Smooth muscle cell (in vitro differentiated cells): ENCODE data around the gene PSMD10. TPM values are rescaled to one million over a fixed set of nuclear protein-coding genes. Genes with fewer than 3 reads are reported as not detected.

Experiments used
- DNase-seq: peaks from one replicate; lab custom pipeline; 2025; ENCODE audit not compliant: unreplicated experiment; lab: John Stamatoyannopoulos, UW
- H2AFZ ChIP-seq: fragments of 200-600 bp; sonication (generic); 2 replicates; pipeline ENCODE4 v1.6.0; 2016; ENCODE audit warnings: antibody characterized with exemption, low read depth, mild to moderate bottlenecking
- H3F3A ChIP-seq: fragments of 200-600 bp; sonication (generic); 2 replicates; pipeline ENCODE4 v1.6.0; 2017; ENCODE audit warnings: antibody characterized with exemption, low read depth
- H3K27ac ChIP-seq: fragments of 200-600 bp; sonication (generic); 2 replicates; pipeline ENCODE4 v1.5.1; 2016; ENCODE audit warnings: low read depth, mild to moderate bottlenecking
- H3K27me3 ChIP-seq: fragments of 200-600 bp; sonication (generic); 2 replicates; pipeline ENCODE4 v1.6.1; 2016; ENCODE audit warnings: low read depth, mild to moderate bottlenecking
- H3K36me3 ChIP-seq: fragments of 200-600 bp; sonication (generic); 2 replicates; pipeline ENCODE4 v1.5.1; 2016; ENCODE audit warnings: low read depth
- H3K4me1 ChIP-seq: fragments of 200-600 bp; sonication (generic); 2 replicates; pipeline ENCODE4 v1.5.1; 2016; ENCODE audit warnings: low read depth
- H3K4me2 ChIP-seq: fragments of 200-600 bp; sonication (generic); 2 replicates; pipeline ENCODE4 v1.6.0; 2016; ENCODE audit warnings: mild to moderate bottlenecking
- H3K4me3 ChIP-seq: fragments of 200-600 bp; sonication (generic); 2 replicates; pipeline ENCODE4 v1.5.1; 2016; ENCODE audit warnings: mild to moderate bottlenecking
- H3K79me2 ChIP-seq: fragments of 200-600 bp; sonication (generic); 2 replicates; pipeline ENCODE4 v1.6.0; 2016; ENCODE audit warnings: low read depth, mild to moderate bottlenecking
- H3K9ac ChIP-seq: fragments of 200-600 bp; sonication (generic); 2 replicates; pipeline ENCODE4 v1.6.0; 2016; ENCODE audit warnings: low read depth
- H3K9me3 ChIP-seq: fragments of 200-600 bp; sonication (generic); replicated peaks from 2 replicates; pipeline ENCODE4 v1.5.1; 2016; ENCODE audit warnings: low read depth
- H4K20me1 ChIP-seq: fragments of 200-600 bp; sonication (generic); 2 replicates; pipeline ENCODE4 v1.6.0; 2016; ENCODE audit warnings: low read depth
- WGBS: methylation state at CpG from one replicate; pipeline ENCODE4 v1.1.7; 2016; ENCODE audit warnings: low lambda C conversion rate; 5-methylcytosine and 5-hydroxymethylcytosine counted together
- polyA plus RNA-seq: library from polyadenylated mRNA; unstranded; fragments of >200 nt; fragmentation: Nextera tagmentation; extraction: Ambion mirVana; gene quantifications from 2 replicates; pipeline ENCODE4 v1.2.1, GENCODE V29; 2016
- total RNA-seq: library from RNA; depleted of rRNA; stranded (reverse); fragments of >200 nt; gene quantifications from 2 replicates; pipeline ENCODE4 v1.2.3, GENCODE V29; 2014
- TF ChIP-seq, protein P1 (sequence below): fragments of 200-600 bp; sonication (generic); IDR thresholded peaks from 2 replicates; pipeline ENCODE4 v1.5.1; 2017; ENCODE audit warnings: borderline replicate concordance, mild to moderate bottlenecking, antibody characterized with exemption; ENCODE audit not compliant: insufficient read depth, poor library complexity, severe bottlenecking

Gene PSMD10
- total and polyA plus RNA-seq, 2 experiments from 2014 or later: 75.6 to 93.9 TPM

DNA sequence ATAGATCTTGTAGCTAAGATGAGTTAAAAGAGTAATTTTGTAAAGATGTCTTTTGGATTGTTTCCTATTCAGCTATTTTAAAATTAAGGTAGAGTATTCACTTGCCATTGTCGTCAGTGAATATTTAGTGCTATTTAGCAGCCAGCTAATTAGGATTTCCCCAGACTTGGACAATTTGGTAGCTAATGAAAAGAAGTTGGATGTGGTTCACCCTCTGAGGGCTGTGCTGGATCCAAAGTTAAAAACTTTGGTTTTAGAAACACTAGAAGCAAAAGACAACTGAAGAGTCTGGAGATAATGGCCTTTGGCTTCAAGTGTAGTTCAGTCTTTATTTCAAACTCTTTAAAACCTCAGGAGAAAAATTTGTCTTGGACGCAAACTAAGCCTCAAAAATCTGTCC, 41.5 kb upstream of the PSMD10 start:
- no peaks in the 10 kb centered on the region for H3K4me1 ChIP-seq
- H3K9ac ChIP-seq: no peak overlapping the region
- H3K4me3 ChIP-seq: no peak overlapping the region
- no peaks in the 10 kb centered on the region for H3K36me3 ChIP-seq
- TF ChIP-seq, protein P1, sequence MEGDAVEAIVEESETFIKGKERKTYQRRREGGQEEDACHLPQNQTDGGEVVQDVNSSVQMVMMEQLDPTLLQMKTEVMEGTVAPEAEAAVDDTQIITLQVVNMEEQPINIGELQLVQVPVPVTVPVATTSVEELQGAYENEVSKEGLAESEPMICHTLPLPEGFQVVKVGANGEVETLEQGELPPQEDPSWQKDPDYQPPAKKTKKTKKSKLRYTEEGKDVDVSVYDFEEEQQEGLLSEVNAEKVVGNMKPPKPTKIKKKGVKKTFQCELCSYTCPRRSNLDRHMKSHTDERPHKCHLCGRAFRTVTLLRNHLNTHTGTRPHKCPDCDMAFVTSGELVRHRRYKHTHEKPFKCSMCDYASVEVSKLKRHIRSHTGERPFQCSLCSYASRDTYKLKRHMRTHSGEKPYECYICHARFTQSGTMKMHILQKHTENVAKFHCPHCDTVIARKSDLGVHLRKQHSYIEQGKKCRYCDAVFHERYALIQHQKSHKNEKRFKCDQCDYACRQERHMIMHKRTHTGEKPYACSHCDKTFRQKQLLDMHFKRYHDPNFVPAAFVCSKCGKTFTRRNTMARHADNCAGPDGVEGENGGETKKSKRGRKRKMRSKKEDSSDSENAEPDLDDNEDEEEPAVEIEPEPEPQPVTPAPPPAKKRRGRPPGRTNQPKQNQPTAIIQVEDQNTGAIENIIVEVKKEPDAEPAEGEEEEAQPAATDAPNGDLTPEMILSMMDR: no peak
- no peak overlapping the region for H3K27ac ChIP-seq
- DNase-seq: no peak
- H3K4me2 ChIP-seq: no peak overlapping the region
- no peaks in the 10 kb centered on the region for H4K20me1 ChIP-seq
- H3K27me3 ChIP-seq: no peaks in the 10 kb centered on the region
- 85% methylated on average over 2 of the region's 2 CpGs for WGBS
- no peaks in the 10 kb centered on the region for H3K9me3 ChIP-seq
- H2AFZ ChIP-seq: no peak overlapping the region
- no peaks in the 10 kb centered on the region for H3K79me2 ChIP-seq
- H3F3A ChIP-seq: no peaks in the 10 kb centered on the region

DNA sequence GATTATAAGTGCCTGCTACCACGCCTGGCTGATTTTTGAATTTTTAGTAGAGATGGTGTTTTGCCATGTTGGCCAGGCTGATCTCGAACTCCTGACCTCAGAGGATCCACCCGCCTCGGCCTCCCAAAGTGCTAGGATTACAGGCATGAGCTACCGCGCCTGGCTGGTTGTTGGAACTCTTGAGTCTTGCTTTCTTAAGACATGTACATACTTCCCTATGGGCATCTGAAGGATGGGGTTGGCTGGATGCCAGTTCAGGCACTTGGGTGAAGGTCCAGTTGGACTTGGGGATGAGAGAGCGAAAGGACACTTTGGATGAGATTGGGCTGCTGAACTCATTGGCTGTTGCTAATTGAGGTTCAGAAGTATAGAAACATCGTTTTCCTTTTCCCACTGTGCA, 40.7 kb upstream of the PSMD10 start:
- no peak overlapping the region for H3K27ac ChIP-seq

DNA sequence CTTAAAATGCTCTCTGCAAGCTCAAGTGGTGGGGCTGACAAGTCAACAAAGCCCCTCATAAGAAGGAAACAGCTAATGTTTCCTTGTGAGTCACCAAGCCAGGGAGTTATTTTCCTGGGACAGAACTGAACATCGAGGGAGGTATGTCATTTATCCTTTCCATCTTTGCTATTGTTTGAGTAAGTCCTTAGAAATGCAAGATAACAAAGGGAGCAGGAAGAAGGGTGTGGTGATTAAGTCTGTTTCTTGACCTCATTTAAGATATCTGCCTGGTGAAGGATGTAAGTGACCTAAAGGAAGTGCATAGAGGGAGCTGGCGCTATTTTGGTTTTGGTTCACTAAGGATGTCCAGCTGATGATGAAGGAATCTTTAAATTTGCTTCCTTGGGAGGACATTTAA, 40.1 kb upstream of the PSMD10 start:
- no peaks in the 10 kb centered on the region for H3K4me1 ChIP-seq
- WGBS: 73% methylated on average over 2 of the region's 2 CpGs
- no peaks in the 10 kb centered on the region for H4K20me1 ChIP-seq
- no peak overlapping the region for H3K9ac ChIP-seq
- TF ChIP-seq, protein P1: no peak
- no peak overlapping the region for H3K4me3 ChIP-seq
- H3K4me2 ChIP-seq: no peak overlapping the region
- H3K79me2 ChIP-seq: no peaks in the 10 kb centered on the region
- no peaks in the 10 kb centered on the region for H3F3A ChIP-seq
- no peak overlapping the region for H2AFZ ChIP-seq
- no peaks in the 10 kb centered on the region for H3K27me3 ChIP-seq
- H3K9me3 ChIP-seq: no peaks in the 10 kb centered on the region
- H3K36me3 ChIP-seq: no peaks in the 10 kb centered on the region
- H3K27ac ChIP-seq: no peak overlapping the region
- DNase-seq: no peak

More for the DNA sequence above, 40.7 kb upstream of the PSMD10 start:
- Histone ChIP-seq H3K4me2 (no peak overlapping the region), H3K9ac (no peak overlapping the region), H3K79me2 (no peaks in the 10 kb centered on the region), H2AFZ (no peak overlapping the region), H3K27me3 (no peaks in the 10 kb centered on the region), H3K9me3 (no peaks in the 10 kb centered on the region), H3K36me3 (no peaks in the 10 kb centered on the region), H3K4me1 (no peaks in the 10 kb centered on the region), H3K4me3 (no peak overlapping the region), H4K20me1 (no peaks in the 10 kb centered on the region), H3F3A (no peaks in the 10 kb centered on the region)
- TF ChIP-seq, protein P1: no peak
- DNase-seq: no peak
- 80% methylated on average over 8 of the region's 8 CpGs for WGBS

DNA sequence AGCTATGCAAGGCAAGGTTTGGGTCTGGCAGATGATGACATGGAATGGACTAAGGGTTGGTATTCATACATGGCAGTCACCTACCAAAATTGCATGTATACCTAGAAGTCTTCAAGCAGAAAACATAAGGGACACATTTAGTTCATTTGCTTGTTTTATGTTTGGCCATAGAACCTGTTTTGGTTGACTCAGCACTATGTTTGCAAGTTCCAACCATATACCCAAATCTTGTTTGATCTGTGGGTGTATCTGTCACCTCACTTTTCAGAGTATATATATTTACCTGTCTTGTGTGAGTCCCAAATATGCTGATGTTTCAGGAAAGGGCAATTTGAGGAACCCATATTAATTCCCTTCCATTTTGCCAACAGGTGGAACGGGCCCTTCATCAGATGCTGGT, 39.5 kb upstream of the PSMD10 start:
- Histone ChIP-seq H3K4me2 (no peak overlapping the region), H3K36me3 (no peaks in the 10 kb centered on the region), H3F3A (no peaks in the 10 kb centered on the region), H3K27me3 (no peaks in the 10 kb centered on the region), H3K27ac (no peak overlapping the region), H3K9me3 (no peaks in the 10 kb centered on the region), H3K9ac (no peak overlapping the region), H3K79me2 (no peaks in the 10 kb centered on the region), H4K20me1 (no peaks in the 10 kb centered on the region), H2AFZ (no peak overlapping the region), H3K4me3 (no peak overlapping the region), H3K4me1 (no peaks in the 10 kb centered on the region)
- no peak for DNase-seq
- TF ChIP-seq, protein P1: no peak
- 85% methylated on average over 1 of the region's 1 CpG for WGBS
